ENCODE results near the gene MSX2.

Gene MSX2

GRCh38 chr5:174736331-174736721 is 11.9 kb downstream of the MSX2 start:
- no peak overlapping the region for H3K27ac ChIP-seq
- H2AFZ ChIP-seq = peak overlapping the region; percentile 92
- no peaks in the 10 kb centered on the region for H3K36me3 ChIP-seq (ENCODE audit: control insufficient read depth, insufficient read depth, low read length)
- H3K4me3 ChIP-seq (ENCODE audit: low read depth, low read length) = no peak overlapping the region
- H3K4me2 ChIP-seq (ENCODE audit: low read length) = no peak overlapping the region
- H3K9me3 ChIP-seq (ENCODE audit: control insufficient read depth, low read length) = no peaks in the 10 kb centered on the region
- TF ChIP-seq, protein P1, sequence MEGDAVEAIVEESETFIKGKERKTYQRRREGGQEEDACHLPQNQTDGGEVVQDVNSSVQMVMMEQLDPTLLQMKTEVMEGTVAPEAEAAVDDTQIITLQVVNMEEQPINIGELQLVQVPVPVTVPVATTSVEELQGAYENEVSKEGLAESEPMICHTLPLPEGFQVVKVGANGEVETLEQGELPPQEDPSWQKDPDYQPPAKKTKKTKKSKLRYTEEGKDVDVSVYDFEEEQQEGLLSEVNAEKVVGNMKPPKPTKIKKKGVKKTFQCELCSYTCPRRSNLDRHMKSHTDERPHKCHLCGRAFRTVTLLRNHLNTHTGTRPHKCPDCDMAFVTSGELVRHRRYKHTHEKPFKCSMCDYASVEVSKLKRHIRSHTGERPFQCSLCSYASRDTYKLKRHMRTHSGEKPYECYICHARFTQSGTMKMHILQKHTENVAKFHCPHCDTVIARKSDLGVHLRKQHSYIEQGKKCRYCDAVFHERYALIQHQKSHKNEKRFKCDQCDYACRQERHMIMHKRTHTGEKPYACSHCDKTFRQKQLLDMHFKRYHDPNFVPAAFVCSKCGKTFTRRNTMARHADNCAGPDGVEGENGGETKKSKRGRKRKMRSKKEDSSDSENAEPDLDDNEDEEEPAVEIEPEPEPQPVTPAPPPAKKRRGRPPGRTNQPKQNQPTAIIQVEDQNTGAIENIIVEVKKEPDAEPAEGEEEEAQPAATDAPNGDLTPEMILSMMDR (IDR thresholded peaks at IDR 0.05) = no peak
- H3K27me3 ChIP-seq (ENCODE audit: control insufficient read depth, insufficient read depth, low read length) = no peaks in the 10 kb centered on the region
- peaks cover 6% of the 10 kb centered on the region for H3K4me1 ChIP-seq
- peaks cover 15% of the 10 kb centered on the region for H3K79me2 ChIP-seq
- H3K9ac ChIP-seq = no peak overlapping the region

DNA sequence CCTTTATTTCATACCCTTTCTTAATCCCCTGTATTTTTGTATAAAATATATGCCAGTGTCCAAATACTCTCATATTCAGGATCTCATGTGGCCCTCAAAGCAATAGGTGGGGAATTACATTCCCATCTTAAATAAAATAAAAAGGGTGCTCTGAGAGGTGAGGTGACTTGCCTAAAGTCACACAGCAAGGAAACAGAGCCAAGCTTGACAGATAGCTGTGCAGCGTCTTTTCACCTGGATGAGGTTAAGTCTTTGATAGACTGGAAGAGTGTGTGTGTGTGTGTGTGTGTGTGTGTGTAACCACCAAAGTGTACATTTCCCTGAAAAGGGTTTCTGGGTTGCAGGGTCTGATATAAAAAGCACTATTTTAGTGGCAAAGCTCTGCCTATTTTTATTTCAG is 12.4 kb downstream of the MSX2 start:
- TF ChIP-seq, protein P1 (IDR thresholded peaks at IDR 0.05) = no peak
- Histone ChIP-seq H3K4me3 (ENCODE audit: low read depth, low read length) (no peak overlapping the region), H3K4me1 (peaks cover 6% of the 10 kb centered on the region), H3K9me3 (ENCODE audit: control insufficient read depth, low read length) (no peaks in the 10 kb centered on the region), H3K79me2 (peaks cover 13% of the 10 kb centered on the region), H3K4me2 (ENCODE audit: low read length) (no peak overlapping the region), H3K27me3 (ENCODE audit: control insufficient read depth, insufficient read depth, low read length) (no peaks in the 10 kb centered on the region), H3K27ac (no peak overlapping the region), H3K36me3 (ENCODE audit: control insufficient read depth, insufficient read depth, low read length) (no peaks in the 10 kb centered on the region), H2AFZ (no peak overlapping the region), H3K9ac (no peak overlapping the region)

GRCh38 chr5:174737330-174737729 is 12.9 kb downstream of the MSX2 start:
- no peak overlapping the region for H3K4me3 ChIP-seq (ENCODE audit: low read depth, low read length)
- H3K27me3 ChIP-seq (ENCODE audit: control insufficient read depth, insufficient read depth, low read length) = no peaks in the 10 kb centered on the region
- peaks cover 6% of the 10 kb centered on the region for H3K4me1 ChIP-seq
- H3K27ac ChIP-seq = no peak overlapping the region
- no peaks in the 10 kb centered on the region for H3K9me3 ChIP-seq (ENCODE audit: control insufficient read depth, low read length)
- no peaks in the 10 kb centered on the region for H3K36me3 ChIP-seq (ENCODE audit: control insufficient read depth, insufficient read depth, low read length)
- TF ChIP-seq, protein P1 (IDR thresholded peaks at IDR 0.05) = no peak
- no peak overlapping the region for H3K4me2 ChIP-seq (ENCODE audit: low read length)
- no peak overlapping the region for H2AFZ ChIP-seq
- no peak overlapping the region for H3K9ac ChIP-seq
- H3K79me2 ChIP-seq = peaks cover 8% of the 10 kb centered on the region

DNA sequence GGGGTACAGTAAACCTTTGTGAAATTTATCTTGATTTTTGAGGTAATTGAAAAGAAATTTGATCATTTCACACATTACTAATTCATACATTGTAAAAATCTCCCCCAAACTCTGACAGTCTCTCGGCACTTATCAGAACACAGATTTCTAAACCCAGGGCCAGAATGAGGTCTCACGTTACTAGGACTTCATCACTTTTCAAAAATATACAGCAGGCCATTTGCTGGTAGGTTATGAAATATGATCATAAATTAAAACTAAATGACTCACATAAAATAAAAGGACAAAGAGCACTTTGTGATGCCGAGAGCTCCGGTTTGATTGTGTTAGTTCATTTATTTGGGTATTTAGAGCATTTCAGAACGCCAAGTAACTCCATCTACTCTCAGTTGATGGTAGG is 17.0 kb downstream of the MSX2 start:
- Histone ChIP-seq H2AFZ (no peak overlapping the region), H3K79me2 (no peaks in the 10 kb centered on the region), H3K36me3 (ENCODE audit: control insufficient read depth, insufficient read depth, low read length) (no peaks in the 10 kb centered on the region), H3K4me1 (no peaks in the 10 kb centered on the region), H3K9ac (no peak overlapping the region), H3K27ac (no peak overlapping the region), H3K9me3 (ENCODE audit: control insufficient read depth, low read length) (no peaks in the 10 kb centered on the region), H3K4me2 (ENCODE audit: low read length) (no peak overlapping the region), H3K4me3 (ENCODE audit: low read depth, low read length) (no peak overlapping the region), H3K27me3 (ENCODE audit: control insufficient read depth, insufficient read depth, low read length) (no peaks in the 10 kb centered on the region)
- TF ChIP-seq, protein P1 (IDR thresholded peaks at IDR 0.05) = no peak

DNA sequence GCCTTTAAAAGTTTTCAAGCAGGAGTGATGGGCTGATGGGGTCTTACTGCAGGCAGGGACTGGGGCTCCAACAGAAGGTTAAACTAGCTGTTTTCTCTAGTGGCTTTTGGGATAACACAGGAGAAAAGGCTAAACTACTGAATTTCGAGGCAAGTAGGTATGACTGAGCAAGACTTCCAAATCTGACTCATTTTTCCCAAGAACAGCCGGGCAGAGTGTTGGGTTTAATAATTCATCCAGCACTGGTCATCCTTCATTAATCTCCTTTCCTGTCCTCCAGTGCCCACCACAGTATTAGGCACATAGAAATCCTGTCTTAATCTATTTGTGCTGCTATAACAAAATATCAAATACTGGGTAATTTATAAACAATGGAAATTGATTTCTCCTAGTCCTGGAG is 20.5 kb downstream of the MSX2 start:
- Histone ChIP-seq H3K36me3 (ENCODE audit: control insufficient read depth, insufficient read depth, low read length) (no peaks in the 10 kb centered on the region), H3K79me2 (no peaks in the 10 kb centered on the region), H3K4me2 (ENCODE audit: low read length) (no peak overlapping the region), H3K4me3 (ENCODE audit: low read depth, low read length) (no peak overlapping the region), H3K27me3 (ENCODE audit: control insufficient read depth, insufficient read depth, low read length) (no peaks in the 10 kb centered on the region), H3K27ac (no peak overlapping the region), H3K4me1 (no peaks in the 10 kb centered on the region), H3K9me3 (ENCODE audit: control insufficient read depth, low read length) (no peaks in the 10 kb centered on the region), H2AFZ (no peak overlapping the region), H3K9ac (no peak overlapping the region)
- TF ChIP-seq, protein P1 (IDR thresholded peaks at IDR 0.05) = no peak

All from parathyroid adenoma (tissue), 2 donors.